ENCODE measurements around the gene HM13.
"Not testable (repeated sequence)": the region's sequence is repeated elsewhere in the genome, so short reads cannot be mapped to it uniquely, and the experiment has no call there.

The HM13 gene

DNA sequence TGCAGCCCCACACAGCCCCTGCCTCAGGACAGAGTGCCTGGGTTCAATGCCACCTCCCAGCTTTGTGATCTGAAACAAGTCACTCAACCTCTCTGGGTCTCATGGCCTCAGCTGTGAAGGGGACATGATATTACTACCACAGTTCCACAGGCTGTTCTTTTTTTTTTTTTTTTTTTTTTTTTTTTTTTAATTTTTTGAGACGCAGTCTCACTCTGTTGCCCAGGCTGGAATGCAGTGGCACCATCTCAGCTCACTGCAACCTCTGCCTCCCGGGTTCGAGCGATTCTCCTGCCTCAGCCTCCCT lies 82.1 kb downstream of the HM13 start:
- not testable (repeated sequence) for H3K27ac Mint-ChIP-seq; H3K9me3 Mint-ChIP-seq (ENCODE audit: low read depth); H3K4me1 Mint-ChIP-seq (ENCODE audit: low read depth); H3K36me3 Mint-ChIP-seq; H3K4me3 Mint-ChIP-seq; H3K27me3 Mint-ChIP-seq

DNA sequence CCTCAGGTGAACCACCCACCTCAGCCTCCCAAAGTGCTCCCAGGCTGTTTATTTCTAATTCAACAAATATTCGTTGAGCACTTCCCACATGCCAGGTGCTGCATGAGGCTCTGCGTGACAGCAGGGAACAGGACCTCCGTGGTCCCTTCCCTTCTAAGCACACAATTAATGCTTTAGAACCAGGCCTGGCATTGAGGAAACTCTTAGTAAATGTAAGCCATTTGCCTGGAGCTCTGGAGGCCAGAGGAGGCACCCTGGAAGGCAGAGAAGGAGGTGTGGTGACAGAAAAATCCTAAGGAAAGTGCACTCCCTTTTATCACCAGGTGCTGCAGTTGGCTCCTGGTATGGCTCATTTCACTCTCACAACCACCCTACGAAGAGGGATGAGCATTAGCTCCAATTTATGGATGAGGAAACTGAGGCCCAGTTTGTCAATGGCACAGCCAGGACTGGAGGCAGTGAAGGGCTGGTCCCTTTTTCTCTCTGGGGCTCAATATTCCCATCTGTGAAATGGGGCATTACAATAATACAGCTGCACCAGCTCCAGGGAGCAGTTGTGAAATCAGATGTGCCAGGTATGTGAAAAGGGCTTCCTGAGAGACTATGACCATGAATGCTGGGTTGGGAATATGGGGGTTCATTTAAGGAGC lies 82.7 kb downstream of the HM13 start:
- H3K27me3 Mint-ChIP-seq: peaks cover 2% of the 10 kb centered on the region
- H3K27ac Mint-ChIP-seq: no peak overlapping the region
- H3K36me3 Mint-ChIP-seq: no peaks in the 10 kb centered on the region
- H3K4me3 Mint-ChIP-seq: no peak overlapping the region
- H3K4me1 Mint-ChIP-seq (ENCODE audit: low read depth): no peaks in the 10 kb centered on the region
- no peaks in the 10 kb centered on the region for H3K9me3 Mint-ChIP-seq (ENCODE audit: low read depth)

DNA sequence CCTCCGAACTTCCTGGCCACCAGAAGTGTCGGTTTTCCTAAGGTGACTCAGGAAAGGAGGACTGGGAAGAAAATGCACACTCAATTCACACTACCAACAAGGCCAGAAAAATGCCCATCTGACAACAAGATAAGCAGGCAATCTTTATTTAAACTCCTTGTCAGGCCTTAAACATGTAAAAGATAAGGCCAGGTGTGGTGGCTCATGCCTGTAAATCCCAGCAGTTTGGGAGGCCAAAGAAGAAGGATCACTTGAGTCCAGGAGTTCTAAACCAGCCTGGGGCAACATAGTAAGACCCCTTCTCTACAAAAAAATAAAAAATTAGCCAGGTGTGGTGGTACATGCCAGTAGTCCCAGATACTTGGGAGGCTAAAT lies 83.2 kb downstream of the HM13 start:
- Mint-ChIP-seq H3K27me3 (peaks cover 2% of the 10 kb centered on the region), H3K4me1 (ENCODE audit: low read depth) (no peaks in the 10 kb centered on the region), H3K4me3 (no peak overlapping the region), H3K36me3 (no peaks in the 10 kb centered on the region), H3K27ac (no peak overlapping the region), H3K9me3 (ENCODE audit: low read depth) (no peaks in the 10 kb centered on the region)

DNA sequence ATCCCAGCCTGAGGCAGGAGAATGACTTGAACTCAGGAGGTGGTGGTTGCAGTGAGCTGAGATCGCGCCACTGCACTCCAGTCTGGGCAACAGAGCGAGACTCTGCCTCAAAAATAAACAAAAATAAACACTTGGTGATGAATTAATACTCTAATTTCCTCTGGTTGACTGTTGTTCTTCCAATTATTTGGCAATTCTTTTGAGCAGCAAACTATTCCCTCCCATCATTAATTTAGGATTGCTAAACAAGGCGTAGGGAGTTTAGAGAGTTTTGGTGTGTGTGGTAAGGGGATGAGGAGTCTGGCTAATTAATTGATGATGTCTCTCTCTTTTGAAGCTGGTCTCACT lies 88.2 kb downstream of the HM13 start:
- peaks cover 26% of the 10 kb centered on the region for H3K4me1 Mint-ChIP-seq (ENCODE audit: low read depth)
- H3K36me3 Mint-ChIP-seq: no peaks in the 10 kb centered on the region
- H3K4me3 Mint-ChIP-seq: no peak overlapping the region

DNA sequence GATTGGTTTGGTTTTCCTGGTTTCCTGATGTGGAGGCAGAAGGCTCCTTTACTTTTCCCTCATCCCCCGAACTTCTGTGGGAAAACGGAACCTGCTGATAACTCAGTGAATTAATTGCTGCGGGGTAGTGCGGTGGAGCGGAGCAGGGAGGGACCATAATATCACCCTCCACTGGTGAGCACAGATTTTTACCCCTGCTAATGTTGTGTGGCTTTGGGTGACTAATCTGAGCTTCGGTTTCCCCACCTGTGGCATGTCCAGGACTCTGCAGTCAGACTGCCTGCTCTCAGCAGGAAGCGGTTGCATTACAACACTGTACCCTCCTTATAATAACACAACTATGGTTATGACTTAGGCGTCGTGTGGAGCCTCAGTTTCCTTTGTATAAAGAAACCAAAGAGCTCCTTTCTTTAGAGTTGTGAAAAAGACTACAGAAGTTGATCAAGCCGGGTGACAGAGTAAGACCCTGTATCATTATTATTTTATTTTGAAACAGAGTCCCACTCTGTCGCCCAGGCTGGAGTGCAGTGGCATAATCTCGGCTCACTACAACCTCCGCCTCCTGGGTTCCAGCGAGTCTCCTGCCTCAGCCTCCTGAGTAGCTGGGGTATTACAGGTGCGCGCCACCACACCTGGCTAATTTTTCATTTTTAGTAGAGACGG lies 88.7 kb downstream of the HM13 start:
- Mint-ChIP-seq H3K4me3 (peak overlapping the region; percentile 51), H3K4me1 (ENCODE audit: low read depth) (peaks cover 26% of the 10 kb centered on the region), H3K36me3 (no peaks in the 10 kb centered on the region), H3K9me3 (ENCODE audit: low read depth) (no peaks in the 10 kb centered on the region), H3K27me3 (peaks cover 18% of the 10 kb centered on the region), H3K27ac (no peak overlapping the region)

More for the DNA sequence above, 88.2 kb downstream of the HM13 start:
- Mint-ChIP-seq H3K27me3 (peaks cover 14% of the 10 kb centered on the region), H3K27ac (no peak overlapping the region), H3K9me3 (ENCODE audit: low read depth) (no peaks in the 10 kb centered on the region)

DNA sequence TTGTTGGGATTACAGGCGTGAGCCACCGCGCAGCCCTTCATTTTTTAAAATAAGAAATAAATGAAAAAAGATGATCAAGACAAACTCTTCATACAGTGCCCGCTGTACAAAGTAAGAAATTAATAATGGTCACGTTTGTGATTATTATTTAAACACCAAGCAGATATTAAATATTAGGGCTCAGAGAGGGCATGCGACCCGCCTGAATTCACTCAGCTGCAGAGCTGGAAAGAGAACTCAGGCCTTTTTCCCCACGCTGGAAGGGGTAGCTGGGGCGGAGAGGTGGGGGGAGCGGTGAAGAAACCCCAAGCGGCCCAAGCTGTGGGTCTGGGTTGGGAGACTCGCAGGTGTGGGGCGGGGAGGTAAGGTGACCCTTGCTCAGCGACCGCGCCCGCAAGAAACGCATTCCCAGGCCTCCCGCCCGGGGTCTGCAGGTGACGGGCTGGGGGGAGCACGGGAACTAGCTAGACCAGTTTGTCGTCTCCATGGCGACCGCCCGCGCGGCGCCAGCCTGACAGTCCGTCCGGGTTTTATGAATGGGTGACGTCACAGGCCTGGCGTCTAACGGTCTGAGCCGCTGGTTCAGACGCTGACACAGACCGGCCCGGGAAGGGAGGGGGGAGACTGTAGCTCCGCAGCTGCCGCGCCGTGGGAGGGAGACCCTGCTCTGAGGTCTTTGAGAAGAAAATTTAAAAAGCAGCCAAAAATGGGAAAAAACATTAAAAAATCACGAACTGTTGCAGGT lies 89.8 kb downstream of the HM13 start:
- Mint-ChIP-seq H3K36me3 (no peaks in the 10 kb centered on the region), H3K4me1 (ENCODE audit: low read depth) (peaks cover 26% of the 10 kb centered on the region), H3K27ac (no peak overlapping the region), H3K9me3 (ENCODE audit: low read depth) (no peaks in the 10 kb centered on the region), H3K27me3 (peaks cover 20% of the 10 kb centered on the region), H3K4me3 (peak overlapping the region; percentile 93)

DNA sequence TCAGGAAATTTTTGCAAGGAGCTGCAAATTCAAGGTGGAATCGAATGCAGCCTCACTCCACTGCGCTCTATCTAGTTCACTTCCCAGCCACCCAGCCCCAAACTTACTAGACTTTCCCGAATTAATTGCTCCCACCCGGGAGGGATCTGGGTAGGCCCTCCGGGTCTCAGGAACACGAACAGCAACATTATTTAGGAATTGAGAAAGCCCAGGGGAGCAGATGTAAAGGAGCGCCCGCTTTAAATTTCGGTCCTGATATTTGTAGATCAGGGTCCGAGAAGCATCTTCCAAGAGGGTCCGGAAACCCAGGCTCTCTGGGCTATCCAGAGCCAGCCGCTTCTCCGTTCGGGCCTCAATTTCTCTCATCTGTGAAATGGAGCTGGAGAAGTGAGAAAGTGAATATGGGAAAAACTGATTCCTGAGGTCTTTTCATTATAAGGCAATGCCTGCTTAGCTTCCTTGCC lies 90.4 kb downstream of the HM13 start:
- no peaks in the 10 kb centered on the region for H3K36me3 Mint-ChIP-seq
- peaks cover 20% of the 10 kb centered on the region for H3K27me3 Mint-ChIP-seq
- no peaks in the 10 kb centered on the region for H3K9me3 Mint-ChIP-seq (ENCODE audit: low read depth)
- H3K4me1 Mint-ChIP-seq (ENCODE audit: low read depth): peaks cover 26% of the 10 kb centered on the region
- H3K4me3 Mint-ChIP-seq: peak overlapping the region; percentile 93
- peak overlapping the region; percentile 64 for H3K27ac Mint-ChIP-seq

DNA sequence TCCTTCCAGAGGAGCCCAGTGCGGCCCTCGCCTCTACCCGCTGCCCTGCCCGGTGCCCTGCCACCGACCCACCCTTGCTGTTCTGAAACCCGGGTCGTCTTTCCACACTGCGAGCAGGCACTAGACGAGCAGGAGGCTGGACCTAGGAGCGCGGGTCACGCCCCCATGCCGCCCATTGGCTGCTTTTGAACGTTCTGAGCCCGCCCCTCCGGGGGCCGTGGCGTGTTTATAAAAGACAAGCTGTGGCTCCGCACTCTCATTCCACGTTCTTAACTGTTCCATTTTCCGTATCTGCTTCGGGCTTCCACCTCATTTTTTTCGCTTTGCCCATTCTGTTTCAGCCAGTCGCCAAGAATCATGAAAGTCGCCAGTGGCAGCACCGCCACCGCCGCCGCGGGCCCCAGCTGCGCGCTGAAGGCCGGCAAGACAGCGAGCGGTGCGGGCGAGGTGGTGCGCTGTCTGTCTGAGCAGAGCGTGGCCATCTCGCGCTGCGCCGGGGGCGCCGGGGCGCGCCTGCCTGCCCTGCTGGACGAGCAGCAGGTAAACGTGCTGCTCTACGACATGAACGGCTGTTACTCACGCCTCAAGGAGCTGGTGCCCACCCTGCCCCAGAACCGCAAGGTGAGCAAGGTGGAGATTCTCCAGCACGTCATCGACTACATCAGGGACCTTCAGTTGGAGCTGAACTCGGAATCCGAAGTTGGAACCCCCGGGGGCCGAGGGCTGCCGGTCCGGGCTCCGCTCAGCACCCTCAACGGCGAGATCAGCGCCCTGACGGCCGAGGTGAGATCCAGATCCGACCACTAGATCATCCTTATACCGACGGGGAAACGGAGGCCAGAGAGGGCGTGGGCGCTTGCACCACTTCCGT lies 91.0 kb downstream of the HM13 start, which contains the start of gene ID1:
TSS of gene ID1 (plus strand) at position 259 of the 871 bp plus-strand sequence. CDS start at position 358, 99 bp downstream.
- H3K36me3 Mint-ChIP-seq: no peaks in the 10 kb centered on the region
- H3K4me1 Mint-ChIP-seq (ENCODE audit: low read depth): peaks cover 26% of the 10 kb centered on the region
- H3K27me3 Mint-ChIP-seq: peaks cover 20% of the 10 kb centered on the region
- peak within 1 kb of the TSS; percentile 64 for H3K27ac Mint-ChIP-seq
- H3K9me3 Mint-ChIP-seq (ENCODE audit: low read depth): no peaks in the 10 kb centered on the region
- peak within 1 kb of the TSS; percentile 93 for H3K4me3 Mint-ChIP-seq

DNA sequence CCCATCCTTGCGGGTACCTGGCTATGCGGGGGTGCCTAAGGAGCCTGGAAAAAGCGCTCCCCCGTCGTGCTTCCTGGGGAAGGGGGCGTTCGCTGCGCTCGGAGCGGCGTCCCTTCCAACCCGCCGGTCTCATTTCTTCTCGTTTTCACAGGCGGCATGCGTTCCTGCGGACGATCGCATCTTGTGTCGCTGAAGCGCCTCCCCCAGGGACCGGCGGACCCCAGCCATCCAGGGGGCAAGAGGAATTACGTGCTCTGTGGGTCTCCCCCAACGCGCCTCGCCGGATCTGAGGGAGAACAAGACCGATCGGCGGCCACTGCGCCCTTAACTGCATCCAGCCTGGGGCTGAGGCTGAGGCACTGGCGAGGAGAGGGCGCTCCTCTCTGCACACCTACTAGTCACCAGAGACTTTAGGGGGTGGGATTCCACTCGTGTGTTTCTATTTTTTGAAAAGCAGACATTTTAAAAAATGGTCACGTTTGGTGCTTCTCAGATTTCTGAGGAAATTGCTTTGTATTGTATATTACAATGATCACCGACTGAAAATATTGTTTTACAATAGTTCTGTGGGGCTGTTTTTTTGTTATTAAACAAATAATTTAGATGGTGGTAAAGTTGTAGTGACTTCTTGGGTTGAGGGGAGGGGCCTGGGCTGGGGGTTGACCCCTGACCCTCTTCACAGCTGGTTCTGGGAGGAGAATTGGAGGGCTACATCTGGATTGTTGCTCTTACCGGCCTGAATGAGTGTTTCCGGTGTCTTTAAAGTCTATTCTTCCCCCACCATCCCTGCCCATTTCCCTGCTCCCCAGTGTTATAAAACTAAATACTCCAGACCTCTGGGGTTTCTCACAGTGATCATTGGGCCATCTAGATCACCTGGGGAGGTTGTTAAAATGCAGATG lies 91.9 kb downstream of the HM13 start:
- H3K4me1 Mint-ChIP-seq (ENCODE audit: low read depth): peaks cover 26% of the 10 kb centered on the region
- H3K36me3 Mint-ChIP-seq: no peaks in the 10 kb centered on the region
- peaks cover 20% of the 10 kb centered on the region for H3K27me3 Mint-ChIP-seq

DNA sequence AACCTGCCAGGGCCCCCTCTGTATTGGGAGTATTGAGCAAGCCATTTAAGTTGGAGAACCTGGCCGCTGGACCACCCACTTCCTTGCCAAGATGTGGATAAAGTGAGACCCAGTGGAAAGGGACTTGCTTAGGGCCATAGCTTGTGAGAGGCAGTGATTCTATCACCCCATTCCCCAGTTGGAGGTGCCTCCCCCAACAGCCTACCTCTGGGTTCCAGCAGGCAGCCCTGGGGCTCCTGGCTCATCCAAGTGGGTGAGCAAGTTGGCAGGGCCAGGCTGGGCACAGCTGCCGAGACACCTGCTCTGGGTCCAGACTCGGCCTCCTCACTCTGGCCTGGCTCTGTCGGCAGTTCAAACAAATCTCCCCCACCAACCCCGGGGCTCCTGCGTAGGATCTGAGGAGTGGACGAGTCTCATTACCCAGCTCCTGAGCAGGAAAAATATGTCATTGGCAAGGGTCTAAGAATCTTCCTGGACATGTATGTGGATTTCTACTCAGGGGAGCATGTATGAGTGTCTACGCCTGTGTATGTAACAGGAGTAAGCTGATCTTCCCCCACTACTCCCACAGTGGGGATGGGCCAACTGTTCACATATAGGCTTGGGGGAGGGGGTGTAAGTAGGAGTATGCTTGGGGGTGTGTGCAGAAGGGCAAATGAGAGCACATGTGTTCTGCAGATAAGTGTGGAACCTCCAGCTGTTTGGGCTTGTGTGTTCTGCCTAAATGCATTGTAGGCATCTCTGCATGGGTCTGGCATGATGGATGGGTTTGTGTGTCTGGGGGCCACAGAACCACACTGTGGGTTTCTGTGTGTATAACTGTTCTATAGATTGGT lies 92.8 kb downstream of the HM13 start:
- no peak overlapping the region for H3K27ac Mint-ChIP-seq
- no peaks in the 10 kb centered on the region for H3K36me3 Mint-ChIP-seq
- H3K27me3 Mint-ChIP-seq: peaks cover 20% of the 10 kb centered on the region
- H3K9me3 Mint-ChIP-seq (ENCODE audit: low read depth): no peaks in the 10 kb centered on the region
- H3K4me1 Mint-ChIP-seq (ENCODE audit: low read depth): peaks cover 26% of the 10 kb centered on the region
- peak overlapping the region; percentile 93 for H3K4me3 Mint-ChIP-seq

More for the DNA sequence above, 91.9 kb downstream of the HM13 start:
- no peak overlapping the region for H3K27ac Mint-ChIP-seq
- H3K9me3 Mint-ChIP-seq (ENCODE audit: low read depth): no peaks in the 10 kb centered on the region
- peak overlapping the region; percentile 93 for H3K4me3 Mint-ChIP-seq

DNA sequence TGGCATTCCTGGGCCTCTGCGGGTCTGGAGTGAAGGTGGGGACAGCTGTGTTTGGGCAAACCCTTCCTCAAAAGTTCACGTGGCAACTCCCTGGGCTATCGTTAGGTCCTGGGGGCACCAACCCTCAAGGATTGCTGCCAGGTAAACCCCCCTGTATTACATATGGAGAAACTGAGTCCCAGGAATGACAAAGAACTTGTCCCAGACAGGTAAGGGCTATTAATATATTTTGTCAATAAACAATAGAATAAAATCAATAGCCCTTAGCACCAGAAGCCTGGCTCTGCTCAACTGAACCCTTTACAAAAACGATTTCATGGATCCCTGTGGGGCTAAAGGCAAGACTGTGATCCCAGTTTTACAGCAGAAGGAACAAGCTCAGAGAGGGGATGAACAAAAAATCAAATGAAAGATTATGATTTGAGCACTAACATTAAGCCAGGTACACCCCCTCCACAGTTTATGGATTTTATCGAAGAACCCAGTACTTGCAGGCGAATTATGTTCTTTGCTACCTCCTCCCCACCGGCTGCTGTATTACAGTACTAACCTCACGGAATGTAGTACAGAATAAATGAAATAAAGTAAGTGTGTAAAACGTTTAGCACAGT lies 93.5 kb downstream of the HM13 start:
- Mint-ChIP-seq H3K27me3 (peaks cover 16% of the 10 kb centered on the region), H3K27ac (no peak overlapping the region), H3K4me3 (peak overlapping the region; percentile 10)

DNA sequence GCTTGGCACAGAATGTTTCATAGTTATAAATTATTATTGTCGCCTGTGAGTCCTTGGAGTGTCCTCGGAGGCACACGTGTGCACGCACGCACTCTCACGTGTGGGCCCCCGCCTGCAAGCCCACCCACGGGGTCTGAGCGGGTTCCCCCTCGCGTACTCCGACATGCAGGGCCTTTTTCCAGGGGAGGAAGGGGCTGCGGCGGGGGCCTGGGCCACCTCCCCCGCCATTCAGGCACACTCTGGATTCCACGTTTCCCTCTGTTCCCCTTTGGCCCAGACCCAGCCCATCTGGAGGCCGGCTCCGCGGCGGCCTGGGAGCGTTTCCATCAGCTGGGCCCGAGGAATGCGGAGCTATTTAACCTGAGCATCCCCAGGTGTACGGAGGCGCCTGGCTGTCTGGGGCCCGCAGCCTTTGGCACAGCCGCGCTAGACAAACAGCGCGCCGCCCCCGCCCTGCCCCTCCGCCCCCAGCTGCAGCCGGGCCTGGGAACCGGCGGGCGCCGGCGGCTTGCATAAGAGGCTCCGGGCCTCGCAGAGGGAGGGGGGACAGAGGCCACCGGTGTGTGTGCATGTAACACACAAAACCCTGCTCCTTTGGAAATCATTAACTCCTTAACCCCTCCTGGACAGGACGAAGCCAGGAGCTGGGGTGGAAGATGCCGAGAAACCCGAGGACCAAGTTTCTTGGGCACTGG lies 94.2 kb downstream of the HM13 start:
- Mint-ChIP-seq H3K4me1 (ENCODE audit: low read depth) (peaks cover 22% of the 10 kb centered on the region), H3K9me3 (ENCODE audit: low read depth) (no peaks in the 10 kb centered on the region), H3K27me3 (peaks cover 14% of the 10 kb centered on the region), H3K36me3 (no peaks in the 10 kb centered on the region), H3K4me3 (no peak overlapping the region), H3K27ac (no peak overlapping the region)

More for the DNA sequence above, 93.5 kb downstream of the HM13 start:
- Mint-ChIP-seq H3K36me3 (no peaks in the 10 kb centered on the region), H3K9me3 (ENCODE audit: low read depth) (no peaks in the 10 kb centered on the region), H3K4me1 (ENCODE audit: low read depth) (peaks cover 24% of the 10 kb centered on the region)

DNA sequence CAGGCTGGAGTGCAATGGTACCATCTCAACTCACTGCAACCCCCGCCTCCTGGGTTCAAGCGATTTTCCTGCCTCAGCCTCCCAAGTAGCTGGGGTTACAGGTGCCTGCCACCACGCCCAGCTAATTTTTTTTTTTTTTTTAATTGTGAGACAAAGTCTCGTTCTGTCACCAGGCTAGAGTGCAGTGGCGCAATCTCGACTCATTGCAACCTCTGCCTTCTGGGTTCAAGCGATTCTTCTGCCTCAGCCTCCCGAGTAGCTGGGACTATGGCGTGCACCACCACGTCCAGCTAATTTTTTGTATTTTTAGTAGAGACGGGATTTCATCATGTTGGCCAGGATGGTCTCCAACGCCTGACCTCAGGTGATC lies 98.0 kb downstream of the HM13 start:
- H3K4me1 Mint-ChIP-seq (ENCODE audit: low read depth); H3K36me3 Mint-ChIP-seq; H3K4me3 Mint-ChIP-seq; H3K27ac Mint-ChIP-seq; H3K9me3 Mint-ChIP-seq (ENCODE audit: low read depth); H3K27me3 Mint-ChIP-seq: not testable (repeated sequence)
